NCI-H446 (cell line): ENCODE results near the gene KCNK10.
"Not testable (repeated sequence)": the region's sequence is repeated elsewhere in the genome, so short reads cannot be mapped to it uniquely, and the experiment has no call there.

Experiments used
- DNase-seq, 2 experiments: peaks; one replicate each; lab custom pipeline; 2025; lab: John Stamatoyannopoulos, UW

KCNK10 gene

GRCh38 chr14:88269806-88270420 lies 53.2 kb downstream of the KCNK10 start:
- DNase-seq, result no peak

- DNase-seq, result no peak
These were observed 56.6 kb downstream of the KCNK10 start for GRCh38 chr14:88266474-88266873.

DNA sequence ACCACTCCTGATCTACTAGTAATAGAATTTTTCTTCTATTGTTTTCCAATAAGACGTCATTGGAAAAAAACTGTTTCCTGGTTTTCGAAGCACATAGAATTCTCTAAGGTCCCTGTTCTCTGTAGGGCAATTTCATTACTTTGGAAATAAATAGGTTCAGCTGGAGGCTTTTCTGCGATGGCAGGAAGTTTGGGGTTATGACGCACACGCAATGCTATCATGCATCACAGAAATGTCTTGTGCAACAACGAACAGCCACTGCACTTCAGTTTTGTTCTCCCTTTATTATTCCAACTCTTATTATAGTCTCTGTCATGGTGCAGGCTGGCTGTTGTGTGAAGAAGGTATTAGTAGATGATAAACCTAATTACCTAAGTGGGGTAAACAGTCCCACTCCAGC lies 59.0 kb downstream of the KCNK10 start:
- DNase-seq, result no peak

DNA sequence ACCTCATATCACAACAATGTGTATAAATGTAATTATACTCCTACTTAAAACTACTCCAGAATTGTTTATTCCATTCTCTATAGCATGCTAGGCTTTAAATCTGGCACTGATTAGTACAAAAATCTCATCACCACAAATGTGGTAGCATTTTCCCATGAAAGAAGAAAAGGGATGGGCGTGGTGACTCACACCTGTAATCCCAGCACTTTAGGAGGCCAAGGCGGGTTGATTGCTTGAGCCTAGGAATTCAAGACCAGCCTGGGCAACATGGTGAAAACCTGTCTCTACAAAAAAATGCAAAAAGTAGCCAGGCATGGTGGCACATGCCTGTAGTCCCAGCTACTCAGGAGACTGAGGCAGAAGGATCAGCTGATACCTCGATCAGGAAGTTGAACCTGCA lies 61.8 kb downstream of the KCNK10 start:
- not testable (repeated sequence) for DNase-seq

DNA sequence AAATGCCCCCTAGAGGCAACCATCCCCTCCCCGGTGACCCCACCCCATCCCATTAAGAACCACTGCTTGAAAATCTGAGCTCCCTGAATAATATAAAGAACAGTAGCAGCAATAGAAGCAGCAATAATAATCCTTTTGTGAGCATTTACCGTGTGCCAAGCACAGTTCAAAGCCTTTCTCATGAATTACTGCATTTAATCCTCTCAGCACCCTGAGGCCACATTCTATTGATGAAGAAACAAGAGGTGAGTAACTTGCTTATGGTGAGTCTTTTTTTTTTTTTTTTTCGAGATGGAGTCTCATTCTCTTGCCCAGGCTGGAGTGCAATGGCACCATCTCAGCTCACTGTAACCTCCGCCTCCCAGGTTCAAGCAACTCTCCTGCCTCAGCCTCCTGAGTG lies 65.0 kb downstream of the KCNK10 start:
- DNase-seq, result no peak

DNA sequence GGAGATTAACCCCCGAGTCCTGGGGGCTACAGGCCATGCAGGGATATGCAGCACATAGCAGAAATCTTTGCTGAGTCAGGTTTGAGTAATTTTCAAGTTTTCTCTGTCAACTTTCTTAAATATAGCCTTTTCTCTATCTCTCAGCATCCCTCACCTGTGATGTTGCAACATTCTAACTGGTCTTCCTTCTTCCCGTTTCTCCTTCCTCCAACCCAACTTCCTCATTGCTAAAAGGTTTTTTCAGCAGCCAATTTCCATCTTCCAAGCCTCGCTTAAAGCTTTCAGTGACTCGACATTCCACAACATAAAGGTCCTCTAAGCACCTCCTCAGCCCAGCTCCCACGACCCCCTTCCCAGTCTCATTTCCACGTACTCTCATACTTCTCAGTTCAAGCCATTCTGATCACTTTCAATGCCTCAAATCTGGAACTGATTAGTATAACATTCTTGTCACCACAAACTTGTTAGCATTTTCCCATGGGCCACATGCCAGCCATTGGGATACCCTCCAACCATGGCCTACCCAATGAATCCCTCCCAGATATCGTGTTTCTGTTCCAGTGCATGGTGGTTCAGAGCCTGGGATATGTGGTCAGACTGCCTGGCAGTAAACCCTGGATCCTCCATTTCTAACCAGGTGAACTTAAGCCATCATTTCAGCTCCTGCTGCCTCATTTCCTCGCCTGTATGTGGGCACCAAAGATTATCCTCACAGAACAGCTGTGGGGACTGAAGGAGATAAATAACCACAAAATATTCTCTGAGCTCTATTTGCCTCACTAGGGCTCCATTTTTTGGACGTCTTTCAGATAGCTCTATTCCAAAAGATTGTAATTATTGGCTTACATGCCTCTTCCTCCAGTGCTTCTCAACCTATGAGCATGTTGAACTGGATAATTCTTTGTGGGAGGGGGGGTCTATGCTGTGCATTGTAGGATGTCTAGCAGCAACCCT lies 65.8 kb downstream of the KCNK10 start:
- no peak for DNase-seq

DNA sequence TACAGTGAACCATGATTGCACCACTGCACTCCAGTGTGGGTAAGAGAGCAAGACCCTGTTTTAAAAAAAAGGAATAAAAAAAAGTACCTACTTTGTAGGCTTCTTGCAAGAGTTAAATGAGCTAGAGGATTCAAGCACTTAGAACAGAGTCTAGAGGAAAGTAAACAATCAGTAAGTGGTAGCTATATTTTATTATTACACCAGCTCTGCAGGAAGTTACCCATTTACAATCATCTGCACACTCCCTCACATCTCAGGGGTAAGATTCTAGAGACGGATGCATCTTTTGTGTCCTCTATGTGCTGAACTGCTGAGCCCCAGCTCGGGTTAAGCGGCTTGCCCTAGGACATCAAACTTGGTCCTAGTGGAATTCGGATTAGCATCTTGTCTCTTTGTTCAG lies 67.3 kb downstream of the KCNK10 start:
- no peak for DNase-seq

GRCh38 chr14:88255196-88255595 lies 67.9 kb downstream of the KCNK10 start:
- no peak for DNase-seq

- DNase-seq, result no peak
These were observed 70.6 kb downstream of the KCNK10 start for GRCh38 chr14:88252498-88252897.

DNA sequence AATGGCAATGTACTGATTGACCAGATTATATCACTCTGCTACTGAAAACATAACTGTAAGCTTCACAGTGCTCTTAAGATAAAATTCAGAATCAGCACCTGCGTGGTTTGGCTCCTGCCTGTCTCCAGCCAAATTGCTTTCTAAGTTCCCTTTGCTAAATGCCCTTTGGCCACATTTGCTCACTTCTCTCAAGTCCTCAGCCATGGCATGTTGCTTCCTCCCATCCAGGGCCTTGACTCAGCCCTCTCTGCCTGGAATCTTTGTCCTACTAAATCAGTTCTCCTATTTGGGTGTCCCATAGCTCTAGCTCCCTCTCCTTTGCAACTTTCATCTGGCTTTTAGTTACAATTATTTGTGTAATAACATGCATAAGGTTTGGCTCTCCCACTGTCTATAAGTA lies 71.4 kb downstream of the KCNK10 start:
- no peak for DNase-seq

DNA sequence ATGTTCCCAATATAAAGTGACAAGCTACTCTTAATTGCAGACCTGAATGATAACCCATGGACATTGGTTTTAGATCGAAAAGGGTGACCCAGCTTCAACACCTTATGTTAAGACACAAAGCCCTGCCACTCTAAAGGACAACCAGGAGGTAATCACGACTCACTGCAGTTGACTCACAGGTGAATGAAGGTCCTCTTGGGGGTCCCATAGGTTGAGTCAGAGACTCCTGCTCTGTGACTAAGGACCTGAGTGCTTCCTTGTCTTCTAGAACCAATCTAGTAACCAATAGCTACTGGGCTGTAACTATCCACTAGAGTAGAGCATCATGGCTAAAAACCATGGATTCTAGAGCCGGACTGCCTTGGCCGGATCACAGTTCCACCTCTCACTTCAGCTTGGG lies 73.8 kb downstream of the KCNK10 start:
- no peak for DNase-seq

- no peak for DNase-seq
These were observed 74.5 kb downstream of the KCNK10 start for GRCh38 chr14:88248606-88249005.

DNA sequence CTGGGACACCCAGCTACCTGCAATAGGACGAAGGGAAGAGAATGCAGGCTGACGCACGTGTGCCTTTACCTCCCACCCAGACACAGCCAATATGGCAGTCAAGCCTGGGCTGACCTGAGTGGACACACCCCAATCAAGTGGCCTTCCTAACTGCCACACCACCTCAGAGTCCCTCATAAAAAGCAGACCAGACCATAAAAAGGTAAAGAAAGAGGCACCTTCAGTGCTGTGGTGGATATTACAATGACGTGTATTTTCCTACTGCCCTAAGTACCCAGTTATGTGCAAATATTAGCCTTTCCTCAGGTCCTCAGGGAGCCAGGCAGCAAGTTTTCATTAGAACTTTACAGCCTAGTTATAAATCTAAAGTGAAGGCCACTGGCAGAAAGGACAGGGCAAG lies 75.8 kb downstream of the KCNK10 start:
- DNase-seq, result no peak

DNA sequence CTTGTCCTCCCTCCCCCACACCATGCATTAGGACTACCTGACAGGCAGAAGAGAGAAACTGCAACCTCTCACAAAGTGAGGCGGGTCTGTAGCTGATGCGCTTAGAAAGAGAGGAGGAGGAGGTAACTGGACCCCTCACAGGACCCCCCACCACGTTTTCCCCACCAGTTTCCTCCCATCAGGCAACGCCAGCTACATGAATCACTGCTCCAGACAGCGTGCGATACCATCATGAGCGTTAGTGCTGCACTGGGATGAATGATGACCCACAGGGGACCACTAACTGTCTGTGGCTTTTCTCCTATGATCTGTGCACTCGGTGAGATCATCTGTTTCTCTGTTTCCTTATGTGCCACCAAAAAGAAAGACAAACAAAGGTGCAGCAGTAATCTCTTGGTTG lies 77.7 kb downstream of the KCNK10 start:
- DNase-seq, result no peak

- DNase-seq, result no peak
These were observed 79.1 kb downstream of the KCNK10 start for GRCh38 chr14:88243946-88244345.

DNA sequence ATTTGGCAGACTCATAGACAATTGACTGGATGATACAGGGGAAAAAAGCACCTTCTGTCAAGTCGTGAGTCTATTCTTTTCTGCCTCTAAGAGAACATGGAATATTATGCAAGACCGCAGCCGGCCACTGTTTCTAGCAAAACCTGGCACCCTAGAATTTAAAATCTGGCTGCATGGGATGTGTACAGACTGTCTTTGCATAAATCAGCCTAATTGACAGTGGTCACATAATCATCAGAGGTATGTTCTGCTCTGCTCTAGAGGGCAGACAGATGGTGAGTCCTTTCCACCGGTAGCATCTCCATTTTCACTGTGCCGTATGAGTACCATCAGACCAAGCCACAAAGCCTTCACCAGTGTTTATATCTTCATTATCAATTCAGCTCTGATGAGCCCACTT lies 80.6 kb downstream of the KCNK10 start:
- no peak for DNase-seq

- no peak for DNase-seq
These were observed 81.3 kb downstream of the KCNK10 start for GRCh38 chr14:88241810-88242209.

DNA sequence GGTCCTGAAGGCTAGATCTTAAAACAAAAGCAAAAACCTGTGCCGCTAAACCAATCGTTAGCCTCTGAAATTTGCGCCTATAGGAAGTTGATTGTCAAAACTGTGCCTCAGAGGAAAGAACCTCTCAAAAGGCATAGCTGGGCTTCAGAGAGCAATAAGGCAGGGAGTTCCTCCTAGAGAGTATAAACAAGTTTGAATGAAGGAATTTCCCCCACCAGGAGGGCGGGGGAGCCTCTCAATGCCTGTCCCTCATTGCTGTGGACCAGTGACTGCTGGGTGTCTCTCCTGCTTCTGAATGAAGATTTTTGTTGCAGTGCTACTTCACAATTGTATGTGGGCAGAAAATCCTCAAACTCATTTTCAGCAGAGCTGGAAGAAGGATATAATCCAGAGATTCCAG lies 88.6 kb downstream of the KCNK10 start:
- no peak for DNase-seq

DNA sequence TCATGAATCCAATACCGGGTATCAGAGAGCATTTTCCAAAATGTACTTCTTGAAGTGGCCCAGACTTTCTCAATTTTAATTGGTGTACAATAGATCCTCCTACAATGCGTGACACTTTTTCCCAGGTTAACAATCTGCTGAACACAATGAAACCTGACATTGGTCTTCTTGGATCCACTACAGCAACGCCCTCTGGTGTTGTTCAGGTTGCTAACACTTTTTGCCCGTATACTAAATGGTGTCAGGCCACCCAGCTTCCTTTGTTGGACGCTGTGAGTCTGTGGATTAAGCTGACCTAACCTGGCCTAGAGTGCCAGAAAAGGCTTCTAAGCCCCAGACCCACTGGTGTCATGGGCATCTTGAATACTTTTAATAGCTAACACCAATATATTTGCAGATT lies 89.2 kb downstream of the KCNK10 start:
- peak in 1 of 2 experiments; percentile 35 for DNase-seq

GRCh38 chr14:88232771-88233170 lies 90.3 kb downstream of the KCNK10 start:
- DNase-seq, result no peak

GRCh38 chr14:88231603-88232002 lies 91.5 kb downstream of the KCNK10 start:
- no peak for DNase-seq

DNA sequence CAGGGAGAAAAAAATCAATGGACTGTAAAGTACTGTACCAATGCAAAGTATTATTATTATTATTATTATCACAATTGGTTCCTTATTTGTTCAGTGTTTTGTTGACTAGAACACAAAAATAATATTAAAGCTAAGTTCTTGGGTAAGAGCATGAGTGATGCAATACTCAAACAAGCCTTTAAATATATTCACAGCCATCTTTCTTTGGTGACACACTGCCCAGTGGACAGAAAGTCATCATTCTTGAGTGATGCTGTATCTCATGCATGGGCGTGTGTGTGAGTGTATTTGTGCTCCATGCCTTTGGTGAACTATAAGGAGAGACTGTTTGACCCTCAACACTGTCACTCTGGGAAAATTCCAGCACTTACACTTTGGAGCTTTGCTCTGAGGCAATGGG lies 93.6 kb downstream of the KCNK10 start:
- DNase-seq, result no peak

DNA sequence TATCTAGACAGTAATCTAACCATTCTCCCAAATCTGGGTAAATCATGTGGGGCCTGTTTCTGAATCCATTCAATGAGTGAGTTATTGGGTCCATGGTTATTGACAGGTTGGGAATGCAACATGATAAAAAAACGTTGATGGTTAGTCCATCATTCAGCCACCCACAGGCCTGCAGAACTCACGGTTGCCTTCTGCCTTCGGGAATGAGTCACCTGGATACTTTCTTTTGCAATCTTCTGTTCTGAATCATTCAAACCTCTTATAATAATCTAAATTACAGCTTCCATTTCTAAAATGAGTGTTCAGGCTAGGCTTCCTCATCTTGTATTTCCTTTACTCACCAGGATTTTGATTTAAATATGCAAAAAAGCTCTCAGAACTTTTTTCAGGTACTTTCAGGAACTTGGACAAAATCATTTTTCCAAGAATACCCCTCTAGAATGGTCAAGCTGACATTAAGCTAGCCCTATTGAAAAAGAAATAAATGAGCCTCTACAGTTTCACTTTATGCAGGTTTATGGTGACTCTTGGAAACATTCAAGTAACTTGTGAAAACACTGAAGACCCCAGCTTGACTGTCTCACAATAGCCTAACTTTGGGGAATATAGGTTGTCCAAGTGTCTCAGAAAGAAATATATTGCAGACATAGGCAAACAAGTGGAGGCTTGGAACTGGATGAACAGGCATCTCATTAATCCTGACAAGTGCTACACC lies 94.4 kb downstream of the KCNK10 start:
- no peak for DNase-seq
